Stimulated activated CD8-positive, alpha-beta memory T cell treated with anti-CD3 and anti-CD28 coated beads, Interleukin-4, amount 100 ng/mL, for 48 hours (primary cell): Measurements from ENCODE around the gene IDH3A.
"Not testable (repeated sequence)": the region's sequence is repeated elsewhere in the genome, so short reads cannot be mapped to it uniquely, and the experiment has no call there.

ENCODE experiments used
- DNase-seq: peaks from one replicate; pipeline ENCODE4 v3.0.0-alpha.2; 2020

IDH3A gene

DNA sequence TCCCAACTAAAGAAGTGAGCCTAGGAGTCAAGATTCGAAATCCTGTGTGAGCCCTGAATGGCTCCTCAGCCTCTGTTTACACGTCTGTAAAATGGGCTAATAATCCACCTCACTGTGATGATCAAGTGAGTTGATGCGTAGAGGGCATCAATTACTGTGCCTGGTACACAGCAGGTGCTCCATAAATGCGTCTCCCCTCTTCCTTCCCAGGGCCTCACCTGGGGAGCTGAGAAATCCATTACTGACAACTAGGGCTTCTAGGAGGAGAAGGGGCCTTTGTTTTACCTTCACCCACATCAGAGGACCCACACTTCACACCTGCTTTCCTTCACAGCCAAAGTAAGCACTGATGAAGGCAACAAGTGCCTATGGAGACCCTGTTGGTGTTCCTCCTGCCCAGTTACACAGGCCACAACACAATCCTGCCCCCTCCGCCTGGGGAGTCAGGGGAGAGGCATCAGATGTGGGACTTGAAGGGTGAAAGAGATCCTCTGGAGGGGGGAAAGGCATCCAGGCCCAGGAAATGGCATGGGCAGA is 19.3 kb upstream of the IDH3A start:
- DNase-seq, result no peak

DNA sequence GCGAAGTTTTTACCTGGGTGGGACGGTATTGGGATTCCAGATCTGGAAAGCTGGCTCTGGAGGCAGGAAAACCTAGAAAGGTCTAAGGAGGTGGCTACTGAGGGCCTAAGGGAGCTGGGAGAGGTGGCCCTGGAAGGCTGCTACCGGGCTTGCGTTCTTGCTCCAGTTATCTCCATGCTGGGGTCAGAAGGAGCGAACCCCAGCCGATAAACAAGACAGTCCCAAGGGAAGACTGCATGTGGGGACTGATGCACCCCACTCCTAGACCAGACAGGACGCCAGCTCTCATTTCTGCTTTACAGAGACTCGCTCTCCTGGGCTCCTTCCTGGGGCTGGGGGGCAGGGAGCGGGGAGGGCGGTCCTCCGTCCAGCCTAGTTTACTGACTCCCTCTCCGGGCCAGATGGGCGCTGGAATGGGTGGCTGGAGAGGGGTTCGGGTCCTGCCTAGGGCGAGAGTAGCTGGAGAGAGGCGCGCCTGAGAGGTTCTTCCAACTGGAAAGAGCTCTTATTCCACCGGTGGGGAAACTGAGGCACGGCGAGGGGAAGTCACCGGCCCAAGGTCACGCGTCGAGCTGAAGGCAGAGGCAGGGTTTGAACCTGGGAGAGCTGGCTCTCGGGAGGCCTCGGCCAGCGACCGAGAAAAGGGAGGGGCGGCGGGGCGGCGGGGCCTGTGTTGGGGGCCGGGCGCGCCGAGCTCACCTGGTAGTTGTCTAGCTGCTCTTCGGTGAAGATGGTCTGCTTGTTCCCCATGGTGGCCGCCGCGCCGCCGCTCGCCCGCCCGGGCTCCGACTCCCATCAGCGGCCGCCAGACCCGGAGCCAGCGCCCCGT is 18.5 kb upstream of the IDH3A start:
- peak; percentile 60 for DNase-seq

DNA sequence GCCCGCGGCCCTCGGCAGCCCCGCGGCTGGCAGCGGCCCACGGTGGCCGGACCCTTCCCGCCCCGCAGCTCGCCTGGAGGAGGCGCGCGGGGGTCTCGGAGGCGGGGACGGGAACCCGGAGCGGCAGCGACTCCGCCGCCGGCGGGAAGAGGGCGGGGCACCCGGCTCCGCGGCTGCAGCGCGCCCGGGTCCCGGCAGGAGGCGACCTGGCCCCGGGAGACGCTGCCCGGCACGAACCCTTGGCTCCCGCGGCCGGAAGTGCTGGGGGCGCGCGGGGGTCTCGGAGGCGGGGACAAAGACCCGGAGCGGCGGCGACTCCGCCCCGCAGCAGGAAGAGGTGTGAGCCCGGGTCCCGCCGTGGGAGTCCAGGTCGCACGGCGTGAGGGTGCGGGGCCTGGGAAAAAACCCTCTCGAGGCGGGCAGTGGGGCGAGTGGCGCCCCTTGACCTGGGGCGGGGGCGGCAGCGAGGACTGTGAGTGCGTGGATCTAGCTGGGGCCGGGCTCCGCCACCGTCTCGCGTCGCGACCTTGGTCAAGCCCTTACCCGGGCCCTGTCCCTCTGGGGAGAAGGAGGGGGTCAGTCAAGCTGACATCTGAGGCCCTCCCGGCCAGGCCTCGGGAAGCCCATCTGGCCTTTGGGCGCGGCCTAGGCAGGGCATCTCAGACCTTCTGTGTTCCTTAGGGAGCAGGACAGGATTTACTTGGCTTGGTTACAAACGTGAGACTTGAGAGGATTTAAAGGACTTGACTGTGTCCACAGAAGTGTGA is 17.7 kb upstream of the IDH3A start, which contains the start of gene CIB2:
Gene CIB2, minus strand, starts transcription at position 151 of the 767 bp plus-strand sequence. CDS start 230 bp downstream, outside the sequence.
- peak; percentile 83 for DNase-seq

DNA sequence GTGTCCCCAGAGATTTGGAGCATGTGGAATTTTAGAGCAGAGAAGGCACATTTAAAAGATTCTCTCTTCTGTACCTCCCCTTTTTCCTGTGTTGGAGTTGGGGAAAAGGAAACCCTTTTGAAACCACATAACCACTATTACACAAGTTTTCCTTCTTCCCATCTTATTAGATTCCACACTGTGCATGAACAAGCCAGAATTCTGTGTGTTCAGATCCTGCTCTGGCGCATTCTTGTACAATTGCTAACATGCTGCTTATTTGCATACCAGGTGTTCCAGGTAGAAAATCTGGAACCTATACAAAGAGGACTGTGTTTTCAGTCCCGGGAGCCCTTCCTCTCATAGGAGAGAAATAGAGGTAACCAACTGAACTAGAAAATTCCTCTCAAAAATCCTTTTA is 15.4 kb upstream of the IDH3A start:
- no peak for DNase-seq

DNA sequence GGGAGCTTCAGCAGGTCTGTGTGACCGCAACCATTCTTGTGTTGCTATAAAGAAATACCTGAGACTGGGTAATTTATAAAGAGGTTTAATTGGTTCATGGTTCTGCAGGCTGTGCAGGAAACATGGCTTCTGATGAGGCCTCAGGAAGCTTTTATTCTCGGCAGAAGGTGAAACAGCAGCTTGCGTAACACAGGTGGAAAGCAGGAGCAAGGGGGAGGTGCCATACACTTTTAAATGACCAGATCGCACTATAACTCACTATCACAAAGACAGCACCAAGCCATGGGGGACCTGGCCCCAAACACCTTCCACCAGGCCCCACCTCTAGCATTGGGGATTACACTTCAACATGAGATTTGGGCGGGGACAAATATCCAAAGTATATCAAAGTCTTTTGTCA is 9.6 kb upstream of the IDH3A start:
- no peak for DNase-seq

DNA sequence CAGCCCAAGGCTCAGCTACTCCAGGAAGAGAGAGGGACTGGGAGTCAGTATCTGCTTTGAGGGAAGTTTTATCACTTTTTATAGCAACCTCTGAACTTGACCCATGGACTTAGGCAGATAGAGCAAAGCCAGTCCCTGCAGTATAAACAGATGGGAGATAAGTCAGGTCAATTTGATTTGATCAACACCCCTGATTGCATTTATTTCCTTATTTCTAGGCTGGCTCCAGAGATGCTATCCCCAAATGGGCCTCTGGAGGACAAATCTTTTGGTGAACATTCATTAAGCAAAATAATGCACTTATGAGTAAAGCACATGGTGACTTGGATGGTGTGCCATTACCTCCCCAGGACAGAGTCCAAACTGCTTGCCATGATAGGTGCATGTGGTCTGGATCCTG is 8.9 kb upstream of the IDH3A start:
- no peak for DNase-seq

DNA sequence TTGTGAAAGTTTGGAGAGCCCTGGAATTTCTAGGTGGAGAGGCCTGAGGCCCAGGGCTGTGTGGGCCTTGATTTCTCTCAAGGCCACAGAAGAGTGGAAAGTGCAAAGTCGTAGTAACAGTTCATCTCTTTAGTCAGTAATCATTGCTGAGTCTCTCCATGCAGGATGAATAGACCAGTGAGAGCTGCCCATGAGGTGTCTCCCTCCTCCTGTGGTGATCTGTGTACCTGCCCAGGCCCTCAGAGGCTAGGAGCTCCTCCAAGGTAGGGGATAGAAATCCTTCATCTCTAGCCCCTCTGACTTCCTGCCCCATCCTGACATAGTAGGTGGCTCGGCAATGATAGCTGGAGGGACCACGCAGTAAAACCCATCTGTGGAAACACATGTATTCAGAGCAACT is 6.8 kb upstream of the IDH3A start:
- no peak for DNase-seq

DNA sequence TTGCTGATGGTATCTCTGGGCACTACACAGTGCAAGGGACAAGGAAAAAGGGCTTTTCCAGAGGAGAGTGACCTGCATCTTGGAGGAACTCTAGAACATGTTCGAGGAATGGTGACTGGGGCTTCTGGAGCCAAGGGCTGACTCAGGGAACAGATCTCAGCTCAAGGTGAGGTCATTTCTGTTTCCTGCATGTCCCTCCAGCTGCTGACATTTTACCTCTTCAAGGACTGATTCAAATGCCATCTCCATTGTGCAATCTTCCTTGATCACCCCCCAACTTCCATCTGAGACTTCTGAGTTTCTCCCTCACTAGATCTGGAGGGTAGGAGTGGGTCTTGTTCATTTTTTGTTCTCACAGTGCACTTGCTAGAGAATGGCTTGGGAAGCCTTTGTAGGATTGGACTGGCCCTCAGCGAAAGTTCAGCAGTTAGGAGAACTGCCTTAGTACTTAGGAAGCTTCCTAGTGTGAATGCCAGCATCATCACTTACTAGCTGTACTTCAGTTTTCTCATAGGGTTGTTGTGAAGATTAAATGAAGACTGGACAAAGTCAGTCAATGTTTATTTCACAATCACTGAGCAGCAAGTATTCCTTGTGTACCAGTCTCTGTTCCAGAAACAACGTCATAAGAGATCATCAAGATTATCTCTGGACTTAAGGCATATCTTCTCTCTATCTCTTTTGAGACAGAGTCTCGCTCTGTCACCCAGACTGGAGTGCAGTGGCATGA is 2.6 kb upstream of the IDH3A start:
- no peak for DNase-seq

DNA sequence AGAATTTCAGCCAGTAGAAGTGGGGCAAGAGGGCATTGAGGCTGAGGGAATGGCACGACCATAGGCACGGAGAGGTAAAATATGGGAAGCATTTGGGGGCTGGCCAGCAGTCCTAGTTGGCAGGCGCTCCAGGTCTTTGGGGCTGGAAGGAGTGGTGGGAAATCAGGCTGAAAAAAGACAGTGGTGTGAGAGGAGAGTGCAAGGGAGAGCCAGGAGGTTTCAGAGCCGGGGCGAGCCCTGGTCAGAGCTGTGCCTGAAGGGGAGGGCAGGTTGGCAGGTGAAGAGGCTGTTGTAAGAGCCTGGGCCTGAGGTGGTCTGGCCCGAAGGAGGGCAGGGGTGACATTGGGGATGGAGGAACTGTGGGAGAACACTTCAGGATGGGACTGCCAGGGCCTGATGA is 1.6 kb upstream of the IDH3A start:
- DNase-seq, result no peak

DNA sequence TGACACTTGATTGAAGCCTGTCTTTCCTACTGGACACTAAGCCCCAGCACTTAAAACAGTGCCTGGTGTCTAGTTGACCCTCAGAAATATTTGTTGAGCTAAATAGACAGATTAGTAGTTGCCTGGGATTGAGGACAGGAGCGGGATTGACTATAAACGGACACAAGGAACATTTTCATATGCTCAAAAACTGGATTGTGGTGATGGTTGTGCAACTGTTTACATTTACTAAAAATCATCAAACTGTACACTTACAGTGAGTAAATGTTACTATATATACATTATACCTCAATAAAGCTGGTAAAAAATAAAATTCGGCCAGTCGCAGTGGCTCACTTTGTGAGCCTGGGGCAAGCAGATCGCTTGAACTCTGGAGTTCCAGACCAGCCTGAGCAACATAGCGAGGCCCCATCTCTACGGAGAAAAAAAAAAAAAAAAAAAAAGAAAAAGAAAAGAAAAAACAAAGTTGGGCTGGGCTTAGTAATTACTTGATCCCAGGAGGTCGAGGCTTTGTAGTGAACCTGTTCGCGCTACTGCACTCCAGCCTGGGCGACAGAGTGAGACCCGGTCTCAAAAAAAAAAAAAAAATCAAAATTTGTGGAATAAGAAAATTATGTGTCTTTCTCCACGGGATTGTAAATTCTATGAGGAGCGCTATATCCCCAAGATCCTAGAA is 632 bp upstream of the IDH3A start:
- DNase-seq, result no peak

DNA sequence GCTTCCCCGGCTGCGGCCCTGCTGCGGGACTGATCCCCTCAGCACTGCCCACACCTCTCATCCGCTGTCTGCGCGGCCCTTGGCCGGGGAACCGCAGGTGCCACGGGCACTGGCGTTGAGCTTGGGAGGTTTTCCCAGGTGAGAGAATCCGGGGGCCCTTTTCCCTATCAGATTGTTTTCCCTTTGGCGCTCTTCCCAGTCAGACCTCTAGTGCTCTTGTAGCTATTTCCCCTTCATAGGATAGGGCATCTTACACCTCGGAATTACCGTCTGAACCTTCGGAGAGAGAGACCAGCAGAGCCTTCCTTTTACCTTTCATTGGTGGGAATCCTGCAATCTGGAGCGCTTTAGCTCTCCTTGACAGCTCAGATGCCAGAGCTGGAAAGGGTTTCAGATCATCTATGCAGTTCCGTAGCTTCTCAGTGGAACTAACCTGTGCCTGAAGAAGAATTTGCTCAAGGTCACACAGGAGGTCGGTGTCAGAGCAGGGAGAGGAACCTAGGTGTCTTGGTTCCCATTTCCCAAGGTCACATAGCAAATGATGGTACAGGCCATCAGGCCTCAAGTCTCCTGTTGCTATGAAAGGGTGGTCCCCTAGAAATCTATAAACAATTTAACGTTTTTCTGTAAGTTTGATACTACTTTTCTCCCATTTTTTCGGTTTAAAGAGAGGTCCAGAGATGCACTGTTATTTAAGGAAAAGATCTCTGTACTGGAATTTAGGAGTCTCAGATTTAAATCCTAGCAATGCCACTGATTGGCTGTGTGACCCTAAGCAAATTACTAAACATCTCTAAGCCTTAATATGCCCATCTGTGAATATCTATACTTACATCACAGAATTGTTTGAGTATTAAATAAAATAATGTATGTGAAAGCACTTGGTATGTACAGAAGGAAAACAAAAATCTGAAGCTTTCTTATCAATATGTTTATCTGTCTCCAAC is 916 bp downstream of the IDH3A start:
- DNase-seq, result no peak

DNA sequence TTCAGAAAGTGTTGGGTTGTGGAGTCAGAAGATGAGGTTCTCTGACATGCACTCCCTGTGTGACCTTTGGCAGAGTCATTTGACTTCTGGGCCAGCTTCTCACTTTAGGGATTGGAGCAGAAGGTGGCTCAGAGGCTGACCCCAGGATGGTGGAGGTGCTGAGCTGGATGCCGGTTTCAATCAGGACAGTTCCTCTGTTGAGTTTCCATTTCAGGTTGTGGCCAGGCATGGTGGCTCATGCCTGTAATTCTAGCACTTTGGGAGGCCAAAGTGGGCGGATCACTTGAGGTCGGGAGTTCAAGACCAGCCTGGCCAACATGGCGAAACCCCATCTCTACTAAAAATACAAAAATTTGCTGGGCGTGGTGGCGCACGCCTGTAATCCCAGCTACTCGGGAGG is 1.9 kb downstream of the IDH3A start:
- DNase-seq, result not testable (repeated sequence)

DNA sequence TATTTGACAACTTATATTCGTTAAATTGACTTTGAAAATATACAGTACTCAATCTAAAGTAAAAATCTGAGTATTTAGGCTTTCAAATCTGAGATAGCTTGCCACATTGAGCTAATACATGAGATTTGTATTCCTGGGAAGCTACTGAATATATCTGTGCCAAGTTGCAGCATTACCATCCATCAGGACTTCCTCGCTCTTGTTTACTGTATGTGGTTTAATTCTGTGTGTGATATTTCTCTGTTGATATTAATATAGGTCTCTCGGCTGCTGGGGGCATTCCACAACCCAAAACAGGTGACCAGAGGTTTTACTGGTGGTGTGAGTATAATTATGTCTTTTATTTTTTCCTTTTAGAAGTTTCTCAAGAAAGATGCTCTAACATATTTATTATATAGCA is 5.8 kb downstream of the IDH3A start:
- no peak for DNase-seq

DNA sequence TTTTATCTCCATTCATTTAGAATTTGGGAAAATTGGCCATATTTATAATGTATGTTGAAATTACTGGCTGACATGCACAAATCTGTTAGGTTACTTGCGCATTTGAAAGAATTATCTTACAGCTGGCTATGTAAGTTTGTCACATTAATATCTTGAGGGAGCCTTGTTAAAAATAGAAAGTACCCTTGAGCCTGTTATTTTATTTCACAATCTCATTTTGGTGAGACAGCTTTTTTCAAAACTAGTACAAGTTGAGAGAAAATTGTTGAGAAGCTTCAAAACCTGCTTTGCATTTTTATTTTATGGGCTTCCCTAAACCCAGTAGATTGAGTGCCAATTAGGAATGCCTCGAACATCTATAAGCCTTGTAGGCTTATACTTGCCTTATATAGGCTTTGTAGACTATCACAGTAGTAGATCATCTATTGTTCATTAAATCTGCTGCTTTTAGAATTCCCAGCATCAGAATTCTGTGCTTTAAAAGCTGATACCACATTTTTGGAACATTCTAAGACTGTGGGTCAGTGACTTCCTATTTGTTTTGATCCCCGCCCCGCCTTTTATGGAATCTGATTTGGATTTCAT is 6.3 kb downstream of the IDH3A start:
- DNase-seq, result no peak

DNA sequence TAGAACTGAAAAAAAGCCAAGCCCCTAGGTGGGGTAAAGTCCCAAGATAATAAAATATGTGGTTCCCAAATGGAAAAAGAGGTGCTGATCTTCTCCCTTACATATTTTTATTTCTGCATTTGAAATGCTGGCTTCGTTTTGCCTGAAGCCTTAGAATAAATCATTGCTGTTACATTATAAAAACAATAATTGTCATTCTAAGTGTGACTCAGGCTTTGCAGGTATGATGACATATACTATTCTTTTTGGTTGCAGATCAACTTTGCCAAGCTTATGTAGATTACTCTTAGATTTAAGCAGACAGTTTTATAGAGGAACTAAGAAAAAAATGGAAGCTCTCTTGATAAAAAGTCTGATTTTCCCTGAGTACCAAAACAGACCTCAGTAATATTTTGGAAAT is 7.5 kb downstream of the IDH3A start:
- no peak for DNase-seq

DNA sequence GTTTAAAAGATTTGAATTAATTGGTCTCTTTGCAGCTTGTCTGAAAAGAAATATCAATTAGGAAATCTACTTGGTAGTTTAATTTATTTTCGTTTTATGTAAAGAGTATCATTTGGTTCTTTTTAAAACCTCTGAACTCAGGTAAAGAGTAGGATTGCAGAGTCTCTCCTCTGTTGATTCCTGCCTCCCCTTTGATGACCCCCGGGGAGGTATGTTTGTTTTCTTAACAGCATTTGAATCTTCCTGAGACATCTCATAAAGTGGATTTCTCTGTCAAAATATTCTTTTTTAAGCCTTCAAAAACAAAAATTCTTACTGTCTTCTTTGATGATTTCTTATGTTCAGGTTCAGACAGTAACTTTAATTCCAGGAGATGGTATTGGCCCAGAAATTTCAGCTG is 8.0 kb downstream of the IDH3A start:
- no peak for DNase-seq

DNA sequence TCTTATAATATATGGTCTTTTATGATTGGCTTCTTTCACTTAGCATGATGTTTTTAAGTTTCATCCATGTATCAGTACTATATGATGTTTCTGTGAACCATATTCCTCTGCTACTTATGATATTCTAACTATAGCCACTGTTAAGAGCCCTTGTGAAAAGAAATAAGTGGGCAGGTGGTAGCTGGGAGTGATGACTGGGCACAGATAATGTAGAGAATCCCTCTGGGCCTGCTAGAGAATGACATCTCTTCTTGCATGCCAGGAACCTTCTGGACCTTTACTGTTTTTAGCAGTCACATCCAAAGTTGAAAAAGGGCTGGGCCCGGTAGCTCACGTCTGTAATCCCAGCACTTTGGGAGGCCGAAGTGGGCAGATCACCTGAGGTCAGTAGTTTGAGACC is 10.2 kb downstream of the IDH3A start:
- no peak for DNase-seq

DNA sequence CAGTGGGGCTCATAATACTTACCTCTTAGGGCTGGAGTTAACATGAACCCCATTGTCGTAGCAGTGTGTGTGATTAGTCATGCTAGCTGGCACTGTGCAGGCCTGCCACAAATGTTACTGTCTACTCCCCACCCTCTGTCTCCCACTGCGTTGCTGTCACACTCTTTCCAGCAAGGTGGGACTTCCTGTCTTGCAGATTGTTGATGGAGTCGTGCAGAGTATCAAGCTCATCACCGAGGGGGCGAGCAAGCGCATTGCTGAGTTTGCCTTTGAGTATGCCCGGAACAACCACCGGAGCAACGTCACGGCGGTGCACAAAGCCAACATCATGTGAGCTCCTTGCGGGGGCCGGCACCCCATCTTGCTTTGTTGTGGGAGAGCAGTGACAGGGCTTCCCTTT is 12.9 kb downstream of the IDH3A start:
- DNase-seq, result peak; percentile 35

DNA sequence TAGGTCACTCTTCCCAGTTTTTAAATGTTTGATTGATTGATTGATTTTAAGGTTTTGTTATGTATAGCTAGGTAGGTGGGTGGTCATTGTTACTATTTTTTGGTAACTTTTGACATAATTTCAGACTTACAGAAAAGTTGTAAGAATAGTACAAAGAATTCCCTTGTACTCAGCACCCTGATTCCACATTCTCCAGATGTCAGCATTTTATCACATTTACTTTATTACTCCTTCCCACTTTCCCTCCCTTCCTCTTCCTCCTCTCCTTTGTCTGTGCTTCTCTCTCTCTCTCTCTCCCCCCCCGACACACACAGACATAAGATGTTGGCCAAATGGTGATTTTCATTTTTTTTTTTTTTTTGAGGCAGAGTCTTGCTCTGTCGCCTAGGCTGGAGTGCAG is 14.8 kb downstream of the IDH3A start:
- DNase-seq, result no peak

DNA sequence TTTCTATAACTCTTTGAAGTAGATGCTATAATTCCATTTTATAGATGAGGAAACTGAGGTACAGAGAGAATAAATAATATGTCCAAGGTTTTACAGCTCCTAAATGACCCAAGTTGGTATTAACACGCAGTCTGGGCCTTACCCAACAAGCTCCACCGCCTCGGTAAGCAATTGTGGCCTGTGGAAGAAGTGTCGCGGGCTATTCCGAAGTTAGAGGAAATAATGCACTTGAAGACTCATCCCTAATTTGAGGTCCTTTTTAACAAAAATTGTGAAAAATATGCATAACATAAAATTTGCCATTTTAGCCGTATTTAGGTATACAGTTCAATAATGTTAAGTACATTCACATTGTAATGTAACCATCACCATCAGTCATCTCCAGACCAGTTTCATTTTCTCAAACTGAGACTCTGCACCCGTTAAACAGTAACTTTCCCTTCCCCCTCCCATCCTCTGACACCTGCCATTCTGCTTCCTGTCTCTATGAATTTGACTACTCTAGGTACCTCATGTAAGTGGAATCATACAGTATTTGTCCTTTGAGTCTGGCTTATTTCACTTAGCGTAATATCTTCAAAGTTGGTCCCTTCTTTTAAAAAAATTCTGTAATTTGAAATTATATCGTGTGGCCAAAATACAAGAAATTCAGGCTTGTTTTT is 18.2 kb downstream of the IDH3A start:
- no peak for DNase-seq

DNA sequence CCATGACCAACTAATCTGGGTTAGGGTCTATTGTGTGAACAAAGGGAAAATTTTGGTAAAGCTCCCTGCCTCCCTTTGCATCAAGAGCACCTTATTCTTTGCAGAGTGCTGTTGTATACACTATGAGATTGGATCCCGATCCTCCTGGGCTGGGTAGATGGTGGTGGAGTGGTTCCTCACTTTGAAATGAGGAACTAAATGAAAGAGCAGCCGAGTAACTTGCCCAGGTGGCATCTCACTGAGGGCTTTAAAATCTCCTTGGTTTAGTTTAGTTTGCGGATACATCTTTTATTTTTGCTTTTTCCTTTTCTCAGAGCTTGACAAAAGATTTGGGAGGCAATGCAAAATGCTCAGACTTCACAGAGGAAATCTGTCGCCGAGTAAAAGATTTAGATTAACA is 19.4 kb downstream of the IDH3A start:
- DNase-seq, result no peak
